GM19328 (cell line): ENCODE results near the gene MAD1L1.

ENCODE experiments used
- ATAC-seq: cut with Tn5 transposase; IDR thresholded peaks from one replicate; pipeline ENCODE4 v1.9.1; 2021; ENCODE audit warnings: mild to moderate bottlenecking, moderate library complexity; ENCODE audit not compliant: unreplicated experiment

Gene MAD1L1

DNA sequence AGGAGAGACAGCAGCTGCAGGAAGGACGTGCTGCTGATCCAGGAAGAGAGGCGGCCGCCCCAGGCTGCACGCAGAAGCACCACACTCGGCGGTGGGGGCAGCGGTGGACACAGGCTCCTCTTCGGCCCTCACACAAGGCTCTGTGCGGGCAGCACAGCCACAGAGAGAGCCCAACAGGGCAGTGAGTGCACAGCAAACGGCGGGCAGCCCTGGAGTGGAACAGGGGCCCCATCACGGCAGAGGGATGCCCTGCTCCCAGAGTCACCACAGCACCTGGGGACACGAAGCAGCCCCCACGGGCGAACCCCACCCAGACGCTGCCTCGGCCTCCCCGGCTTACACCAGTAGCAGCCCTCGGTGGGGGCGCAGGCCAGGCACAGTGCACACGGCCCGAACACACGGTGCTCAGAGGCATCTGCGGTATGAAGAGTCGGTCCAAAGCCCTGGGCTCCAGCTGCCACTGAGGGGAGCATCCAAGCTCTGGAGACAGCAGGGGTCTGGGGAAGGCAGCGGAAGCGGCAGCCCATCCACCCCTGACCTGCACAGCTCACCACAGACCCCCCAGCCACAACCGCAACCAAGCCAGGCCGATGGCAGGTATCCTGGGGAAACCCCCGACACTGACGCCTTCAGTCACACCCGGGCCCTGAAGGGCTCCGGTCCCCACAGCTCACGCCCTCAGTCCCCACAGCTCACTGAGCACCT lies 26.1 kb upstream of the MAD1L1 start:
- no peak for ATAC-seq

DNA sequence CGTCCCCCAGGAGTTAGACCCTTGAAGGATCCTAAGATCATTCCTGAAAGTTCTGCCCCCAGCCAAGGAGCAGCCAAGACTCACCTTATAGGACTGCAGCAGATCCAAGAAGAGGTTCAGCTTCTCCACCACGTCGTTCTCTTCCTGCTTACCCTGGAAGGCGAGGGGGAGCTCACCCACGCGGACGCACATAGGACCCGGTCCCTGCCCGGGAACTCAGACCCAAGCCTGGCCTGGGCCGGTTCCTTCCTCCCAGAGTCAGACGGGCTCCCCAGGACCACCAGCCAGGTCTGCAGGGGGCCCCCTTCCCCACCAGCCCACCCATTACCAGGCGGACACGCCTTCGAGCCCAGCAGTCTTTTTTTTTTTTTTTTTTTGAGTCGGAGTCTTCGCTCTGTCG lies 24.9 kb upstream of the MAD1L1 start:
- no peak for ATAC-seq

DNA sequence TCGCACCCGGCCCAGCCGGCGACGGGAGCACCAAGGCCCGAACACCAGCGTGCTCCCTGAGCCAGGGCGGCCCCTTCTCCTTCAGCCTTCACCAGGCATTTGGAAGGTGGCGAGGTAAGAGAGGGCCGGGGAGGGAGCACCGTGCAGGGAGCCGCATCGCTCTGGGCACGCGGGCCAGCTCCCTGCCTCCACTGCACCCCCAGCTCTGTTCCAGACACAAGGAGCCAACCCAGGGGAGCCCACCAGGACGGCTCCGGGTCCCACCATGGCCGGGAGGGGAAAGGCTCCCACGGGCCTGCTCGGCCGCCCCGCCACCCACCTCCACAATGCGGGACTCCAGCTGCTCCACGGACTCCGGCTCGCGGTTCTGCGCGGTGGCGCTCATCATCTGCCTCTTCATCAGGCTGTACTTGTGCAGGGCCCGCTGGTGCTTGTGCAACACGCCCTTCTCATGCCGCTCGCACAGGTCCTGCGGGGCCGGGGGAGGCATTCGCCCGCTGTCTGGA lies 24.4 kb upstream of the MAD1L1 start:
- ATAC-seq, result no peak

DNA sequence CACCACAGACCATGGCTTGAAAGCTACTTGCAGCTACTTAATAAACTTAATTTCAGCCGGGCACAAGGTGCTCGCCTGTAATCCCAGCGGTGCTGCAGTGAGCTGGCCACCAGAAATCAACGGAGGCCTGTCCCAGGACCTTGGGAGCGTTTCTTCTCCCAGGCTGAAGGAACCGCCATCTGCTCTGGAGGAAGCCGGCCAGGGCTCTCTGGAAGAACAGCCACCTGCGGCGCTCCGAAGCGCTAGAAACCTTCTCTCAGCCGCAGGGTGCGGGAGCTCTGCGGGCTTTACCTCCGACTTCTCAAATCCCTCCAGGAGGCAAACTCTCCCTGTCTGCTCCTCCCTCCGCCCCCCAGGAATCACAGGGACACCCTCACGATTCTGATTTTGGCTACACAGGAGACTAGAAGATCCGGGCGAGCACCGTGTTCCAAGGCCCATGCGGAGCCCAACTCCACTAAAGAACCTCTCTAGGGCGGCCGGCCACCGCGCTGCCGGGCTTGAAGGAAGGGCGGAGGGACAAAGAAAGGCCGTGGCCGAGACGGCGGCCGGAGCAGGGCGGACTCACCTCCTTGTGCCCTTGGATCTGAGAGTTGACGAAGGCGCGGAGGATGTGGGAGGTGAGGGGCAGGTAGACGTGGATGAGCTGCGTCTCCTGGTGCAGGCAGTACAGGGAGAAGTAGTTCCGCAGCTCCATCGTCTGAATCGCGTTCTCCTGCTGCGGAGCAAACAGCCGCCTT lies 23.7 kb upstream of the MAD1L1 start:
- ATAC-seq, result no peak

DNA sequence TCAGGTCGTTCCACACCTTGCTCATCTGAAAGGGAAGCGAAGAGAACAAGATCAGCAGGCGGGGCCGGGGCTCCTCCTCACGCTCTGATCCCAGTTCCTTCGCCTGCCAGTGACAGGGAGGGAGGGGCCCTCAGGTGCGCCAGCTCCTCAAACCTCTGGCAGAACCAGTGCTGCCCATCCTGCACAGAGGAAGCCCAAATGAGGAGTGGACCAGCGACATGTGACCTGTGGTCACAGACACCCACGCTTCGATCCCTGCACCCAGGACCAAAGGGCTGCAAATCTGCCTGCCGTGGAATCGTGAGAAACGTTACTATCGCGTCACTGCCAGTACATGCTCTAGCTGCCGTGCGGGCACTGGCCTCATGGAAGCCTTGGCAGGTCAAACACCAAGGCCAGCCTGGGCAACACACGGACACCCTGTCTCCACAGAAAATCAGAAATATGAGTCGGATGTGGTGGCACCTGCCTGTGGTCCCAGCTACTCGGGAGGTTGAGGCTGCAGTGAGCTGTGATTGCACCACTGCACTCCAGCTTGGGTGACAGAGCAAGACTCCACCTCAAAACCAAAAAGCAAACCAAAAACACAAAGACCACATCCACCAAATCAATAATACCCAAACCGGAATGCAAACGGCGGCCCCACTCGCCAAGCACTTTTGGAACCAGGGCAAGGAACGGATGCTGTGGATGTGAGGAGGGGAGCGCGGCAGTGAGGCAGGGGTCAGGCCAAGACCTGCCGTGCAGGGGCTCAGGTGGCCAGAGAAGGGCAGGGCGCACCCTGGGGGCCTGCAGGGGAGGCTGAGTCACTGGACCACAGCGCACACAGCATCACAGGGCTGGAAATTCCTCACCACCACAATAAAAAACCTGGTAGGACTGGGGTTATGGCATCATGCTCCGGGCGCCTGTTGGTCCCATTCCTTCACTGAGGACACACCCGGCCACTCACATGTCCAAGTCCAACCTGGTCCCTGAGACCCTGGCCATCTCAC lies 22.7 kb upstream of the MAD1L1 start:
- no peak for ATAC-seq

DNA sequence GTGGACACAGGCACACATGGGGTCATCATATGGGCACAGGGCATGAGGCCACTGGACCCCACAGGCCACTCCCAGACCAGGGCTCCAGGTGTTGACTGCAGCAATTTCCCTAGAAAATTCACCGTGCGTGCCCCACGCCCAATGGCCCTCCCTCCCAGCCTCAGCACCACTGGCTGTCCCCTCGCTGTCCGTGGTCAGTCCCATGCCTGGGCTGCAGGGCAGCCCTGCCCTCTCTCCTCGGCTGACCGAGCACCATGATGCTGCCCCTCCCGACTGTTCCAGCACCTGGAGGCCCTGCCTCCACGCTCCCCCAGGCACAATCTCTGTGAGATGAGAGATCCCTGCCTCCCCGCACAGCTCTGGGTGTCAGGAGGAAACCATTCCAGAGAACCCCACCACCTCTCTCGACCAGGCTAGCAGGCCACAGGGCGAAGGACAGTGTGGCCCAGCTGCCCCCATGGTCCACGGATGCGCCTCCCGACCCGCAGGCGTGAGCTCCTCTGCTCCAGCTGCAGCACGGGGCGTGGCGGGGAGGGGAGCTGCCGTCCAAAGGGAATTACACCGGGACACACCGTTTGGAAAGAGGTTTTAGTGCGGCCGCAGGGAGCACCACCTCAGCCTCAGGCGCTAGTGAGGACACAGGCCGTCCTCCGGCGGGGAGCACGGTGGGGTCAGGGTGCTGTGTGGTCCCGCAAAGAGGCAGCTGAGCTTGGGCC lies 21.8 kb upstream of the MAD1L1 start:
- ATAC-seq, result no peak

DNA sequence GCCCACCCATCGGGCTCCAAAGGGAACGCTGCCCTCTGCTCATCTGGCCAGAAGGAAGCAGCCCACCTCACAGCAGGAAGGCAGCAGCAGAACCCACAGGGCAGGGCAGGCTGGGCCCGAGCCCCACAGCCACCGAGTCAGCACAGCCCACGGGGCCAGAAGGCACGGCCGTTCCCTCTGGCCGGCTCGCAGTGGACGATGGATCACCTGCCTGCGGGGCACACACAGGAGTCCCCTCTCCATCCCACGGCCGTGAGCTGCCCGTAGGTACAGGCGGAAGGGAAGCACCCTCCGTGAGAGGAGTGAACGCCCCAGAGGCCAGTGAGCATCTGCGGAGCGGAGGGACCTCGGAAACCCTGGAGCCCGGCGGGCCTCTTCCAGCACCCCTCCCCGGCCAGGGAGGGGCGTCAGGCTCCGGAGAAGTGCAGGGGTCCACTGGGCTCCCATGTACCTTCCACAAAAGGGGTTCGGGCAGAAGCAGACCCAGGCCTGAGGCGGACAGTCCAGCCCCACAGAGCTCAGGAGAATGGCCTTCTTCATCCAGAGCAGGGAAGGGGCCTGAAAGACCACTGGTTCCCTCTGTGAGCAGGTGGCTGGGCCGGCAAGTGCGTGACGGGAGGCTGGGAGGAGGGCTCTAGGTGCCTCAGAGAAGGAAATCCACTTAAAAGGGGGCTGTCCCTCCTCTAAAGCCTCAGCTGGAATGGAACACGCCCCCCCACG lies 20.9 kb upstream of the MAD1L1 start:
- no peak for ATAC-seq

DNA sequence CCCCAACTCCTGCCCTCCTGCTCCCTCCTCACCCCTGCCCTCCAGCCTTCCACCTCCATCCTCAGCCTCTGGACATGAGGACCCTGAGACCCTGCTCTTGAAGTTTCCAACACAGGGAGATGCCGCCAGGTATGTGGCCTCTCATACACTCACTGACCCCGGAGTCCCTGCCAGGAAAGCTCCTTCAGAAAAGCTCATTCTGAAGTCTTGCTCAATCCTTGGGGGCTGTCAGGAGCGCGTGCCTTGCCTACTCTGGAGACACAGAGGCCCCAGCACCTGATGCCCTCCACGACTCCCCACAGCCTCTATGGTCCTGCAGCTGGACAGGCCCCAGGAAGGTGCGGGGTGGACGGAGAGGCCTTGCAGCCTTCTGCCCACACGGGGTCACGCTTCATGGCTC lies 20.3 kb upstream of the MAD1L1 start:
- ATAC-seq, result no peak

DNA sequence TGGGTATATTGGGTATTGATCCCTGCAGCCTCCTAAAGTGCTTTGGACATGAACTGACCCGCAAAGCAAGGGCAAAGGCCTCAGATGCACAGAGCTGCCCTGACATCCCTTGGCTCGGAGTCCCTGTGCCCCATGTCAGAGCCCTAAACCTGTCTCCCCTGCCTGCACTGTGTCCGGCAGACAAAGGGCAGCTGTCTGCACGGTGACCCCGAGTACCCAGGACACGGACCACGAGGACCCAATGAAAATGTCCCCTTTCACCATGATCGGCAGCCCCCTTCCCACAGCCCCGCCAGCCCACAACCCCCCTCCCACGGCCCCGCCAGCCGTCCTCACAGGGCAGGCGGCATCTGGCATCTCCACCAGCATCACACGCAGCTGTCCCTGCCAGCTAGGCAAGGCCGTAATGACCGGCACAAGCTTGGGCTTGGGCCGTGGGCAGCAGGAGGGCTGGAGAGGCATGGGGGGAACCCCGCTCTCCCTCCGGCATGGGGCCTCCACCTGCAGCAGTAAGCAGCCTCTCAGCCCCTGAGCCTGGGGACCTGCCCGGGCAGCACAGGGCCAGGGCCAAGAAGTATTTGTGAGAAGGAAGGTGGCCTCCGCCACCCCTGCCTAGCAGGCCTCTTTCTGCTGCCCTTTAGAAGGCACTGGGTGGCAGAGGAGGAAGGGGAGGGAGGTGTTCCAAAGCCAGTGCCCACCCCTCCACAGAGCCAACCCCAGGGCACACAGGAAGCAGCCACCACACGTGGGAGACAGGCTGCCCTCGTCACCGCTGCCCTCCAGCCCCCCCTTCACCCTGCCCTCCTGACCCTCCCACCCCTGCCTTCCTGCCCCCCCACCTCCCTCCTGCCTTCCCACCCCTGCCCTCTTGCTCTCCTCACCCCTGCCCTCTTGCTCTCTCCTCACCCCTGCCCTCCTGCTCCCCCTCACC lies 19.4 kb upstream of the MAD1L1 start:
- ATAC-seq, result no peak

DNA sequence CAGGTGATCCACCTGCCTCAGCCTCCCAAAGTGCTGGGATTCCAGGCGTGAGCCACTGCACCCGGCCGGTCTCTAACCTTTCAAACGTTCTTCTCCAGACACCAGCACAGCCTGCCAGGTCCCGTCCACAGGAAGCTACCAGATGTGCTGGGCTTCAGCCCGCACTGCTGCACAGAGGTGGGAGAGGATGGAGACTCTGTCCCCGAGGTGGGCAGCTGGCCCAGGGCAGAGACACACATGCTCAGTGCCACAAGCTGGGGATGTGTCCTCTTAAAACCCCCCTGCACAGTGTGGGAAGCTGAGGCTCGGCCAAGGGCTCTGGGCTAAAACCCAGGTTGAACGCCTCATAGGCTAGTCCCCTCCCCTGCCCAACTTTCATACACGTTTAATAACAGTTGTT lies 18.6 kb upstream of the MAD1L1 start:
- ATAC-seq, result no peak

DNA sequence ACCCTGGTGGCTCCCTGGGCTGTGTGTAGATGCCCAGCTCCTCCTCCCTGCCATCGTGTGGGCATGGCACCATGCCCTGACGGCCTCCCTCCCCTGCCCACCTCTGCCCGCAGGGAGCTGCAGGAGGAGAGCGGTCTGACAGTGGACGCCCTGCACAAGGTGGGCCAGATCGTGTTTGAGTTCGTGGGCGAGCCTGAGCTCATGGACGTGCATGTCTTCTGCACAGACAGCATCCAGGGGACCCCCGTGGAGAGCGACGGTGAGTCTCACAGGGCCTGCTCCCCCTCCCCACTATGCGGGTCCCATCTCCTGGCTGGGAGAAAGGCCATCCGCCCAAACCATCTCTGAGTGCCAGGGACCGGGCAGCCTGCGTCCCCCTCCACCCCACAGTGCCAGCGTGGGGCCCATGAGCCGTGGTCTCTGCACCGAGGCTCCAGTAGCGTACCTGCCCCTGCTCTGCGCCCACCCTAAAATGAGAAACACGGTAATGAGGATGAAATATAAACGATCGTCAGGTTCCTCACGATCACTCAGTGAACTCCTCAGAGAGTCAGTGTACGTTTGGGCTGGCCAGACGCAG lies 17.1 kb upstream of the MAD1L1 start:
- ATAC-seq, result no peak

DNA sequence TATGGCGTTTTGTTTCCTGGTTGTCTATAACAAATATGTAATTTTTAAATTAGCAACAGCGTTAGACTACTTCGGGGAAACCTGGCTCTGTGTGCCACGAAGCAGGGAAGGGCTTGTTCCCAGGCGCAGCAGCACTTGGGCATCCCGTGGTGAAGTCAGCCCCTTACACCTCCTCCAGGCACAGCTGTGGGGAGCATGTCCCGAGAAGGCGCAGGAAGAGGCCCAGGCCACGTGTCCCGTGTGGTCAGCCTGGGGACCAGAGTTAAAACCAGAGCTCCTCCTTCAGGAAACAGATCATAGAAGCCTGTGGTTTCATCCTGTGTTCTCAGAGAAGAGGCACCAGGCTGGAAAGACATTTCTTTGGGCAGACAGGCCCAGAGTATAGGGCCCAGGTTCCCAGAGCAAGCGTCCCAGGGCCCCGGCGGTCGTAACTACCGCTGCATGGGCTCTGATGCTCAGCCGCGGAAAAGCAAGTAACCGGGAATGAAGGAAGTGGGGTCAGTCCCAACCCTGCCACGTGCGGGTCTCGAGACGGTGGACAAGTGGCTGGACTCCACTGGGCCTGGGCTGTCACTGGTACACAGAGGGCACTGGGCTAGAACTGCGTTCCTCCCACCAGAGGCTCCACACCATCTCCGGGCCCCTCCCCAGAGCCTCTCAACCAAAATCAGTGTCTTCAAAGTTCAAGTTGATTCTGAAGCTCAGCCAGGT lies 16.4 kb upstream of the MAD1L1 start:
- ATAC-seq, result no peak

DNA sequence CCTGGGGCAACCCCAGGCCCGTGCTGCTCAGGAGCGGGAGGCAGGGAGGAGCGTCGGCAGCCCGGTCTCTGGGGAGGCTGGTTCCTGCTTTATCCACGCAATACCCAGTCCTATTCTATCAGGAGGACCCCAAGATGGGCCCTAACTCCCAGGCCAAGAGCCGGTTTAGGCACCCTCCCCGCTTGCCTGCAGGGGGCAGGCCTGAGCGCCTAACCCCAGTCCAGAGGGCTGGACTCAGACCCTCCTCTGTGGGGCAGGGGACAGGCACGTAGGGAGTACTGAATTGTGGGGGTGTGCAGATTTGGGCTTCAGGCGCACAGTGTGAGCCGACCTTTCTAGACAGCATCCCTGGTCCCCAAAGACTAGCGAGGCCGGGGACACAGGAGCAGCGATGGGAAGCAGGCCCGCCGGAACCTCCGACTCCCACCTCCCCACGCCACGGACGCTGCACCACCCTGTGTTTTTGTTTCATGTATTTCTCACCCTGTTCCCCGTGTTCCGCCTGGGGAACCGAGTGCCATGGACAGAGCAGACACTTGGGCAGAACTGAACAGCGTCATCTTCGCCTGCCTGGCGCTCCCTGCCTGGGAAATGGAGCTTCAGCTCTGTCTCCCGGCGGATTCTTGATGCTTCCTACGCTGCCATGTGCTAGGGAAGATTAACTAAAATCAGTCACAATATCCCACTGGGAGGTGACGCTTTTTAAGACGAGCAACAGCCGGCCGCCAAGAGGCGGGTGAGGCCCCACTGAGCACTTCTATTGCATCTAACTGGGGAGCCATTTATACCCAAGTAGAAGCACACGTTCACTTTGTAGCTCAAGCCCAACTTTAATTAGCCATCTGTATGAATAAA lies 14.6 kb upstream of the MAD1L1 start:
- ATAC-seq, result no peak

DNA sequence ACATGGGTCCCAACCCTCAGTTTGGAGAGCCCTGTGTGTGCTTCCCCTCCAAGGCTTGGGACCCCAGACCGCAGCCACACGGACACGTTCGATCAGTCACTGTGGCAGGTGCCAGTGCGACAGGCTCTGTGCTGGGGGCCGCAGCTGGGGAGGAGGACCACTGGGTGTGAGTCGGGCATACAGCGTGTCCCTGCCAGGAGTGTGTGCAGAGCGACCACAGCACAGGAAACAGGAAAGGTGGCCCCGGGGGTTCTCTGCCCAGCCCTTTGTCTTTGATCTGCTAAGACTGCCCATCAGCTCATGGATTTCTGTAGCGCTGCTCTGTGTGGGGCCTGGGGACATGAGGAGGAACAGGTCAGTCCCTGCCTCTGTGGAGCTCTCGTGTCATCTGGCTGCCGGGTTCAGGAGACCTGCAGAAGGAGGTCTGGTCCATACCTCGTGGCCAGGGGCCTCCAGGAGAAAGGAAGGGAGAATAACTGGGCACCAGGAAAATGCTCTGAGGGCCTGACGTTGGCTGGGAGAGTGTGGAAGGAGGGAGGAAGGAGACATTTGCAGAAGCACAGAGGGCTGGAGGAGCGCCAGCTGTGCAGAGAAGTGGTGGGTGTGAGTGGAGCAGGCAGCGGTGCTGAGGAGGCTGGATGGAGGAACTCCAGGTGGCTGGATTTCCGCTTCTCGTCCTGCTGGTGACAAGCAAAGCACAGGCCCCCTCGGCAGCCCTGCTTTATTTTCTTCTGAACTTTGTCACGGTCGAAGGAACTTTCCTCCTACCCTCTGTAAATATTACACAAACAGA lies 13.3 kb upstream of the MAD1L1 start:
- ATAC-seq, result no peak

DNA sequence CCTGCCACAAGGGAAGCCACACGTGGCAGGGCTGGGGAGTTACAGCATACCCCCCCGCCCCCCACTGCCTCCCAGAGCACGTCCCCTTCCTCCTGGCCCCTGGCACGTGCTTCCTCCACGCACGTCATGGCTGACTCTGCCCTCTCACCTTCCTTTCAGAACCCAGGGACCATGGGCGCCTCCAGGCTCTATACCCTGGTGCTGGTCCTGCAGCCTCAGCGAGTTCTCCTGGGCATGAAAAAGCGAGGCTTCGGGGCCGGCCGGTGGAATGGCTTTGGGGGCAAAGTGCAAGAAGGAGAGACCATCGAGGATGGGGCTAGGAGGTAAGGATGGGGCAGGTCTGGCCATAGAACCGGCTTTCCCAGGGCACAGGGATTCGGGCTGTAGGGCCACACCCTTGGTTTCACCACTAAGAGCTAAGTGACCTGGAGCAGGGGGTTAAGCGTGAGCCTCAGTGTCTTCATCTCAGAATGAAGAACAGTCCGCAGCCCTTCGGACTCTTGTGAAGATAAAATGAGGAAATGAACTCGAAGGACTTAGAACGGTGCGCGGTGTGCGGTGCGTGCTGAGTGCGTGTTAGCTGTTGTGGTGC lies 11.8 kb upstream of the MAD1L1 start:
- ATAC-seq, result no peak

DNA sequence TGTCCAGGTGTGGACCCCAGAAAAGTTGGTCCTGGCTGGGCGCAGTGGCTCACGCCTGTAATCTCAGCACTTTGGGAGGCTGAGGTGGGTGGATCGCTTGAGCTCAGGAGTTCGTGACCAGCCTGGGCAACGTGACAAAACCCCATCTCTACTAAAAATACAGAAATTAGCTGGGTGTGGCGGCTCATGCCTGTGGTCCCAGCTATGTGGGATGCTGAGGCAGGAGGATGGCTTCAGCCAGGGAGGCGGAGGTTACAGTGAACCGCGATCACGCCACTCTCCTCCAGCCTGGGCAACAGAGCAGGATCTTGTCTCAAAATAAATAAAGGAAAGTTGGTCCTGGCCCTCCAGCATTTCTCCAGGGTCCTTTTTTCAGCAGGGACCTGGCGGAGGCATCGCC lies 10.7 kb upstream of the MAD1L1 start:
- no peak for ATAC-seq
